Stimulated activated naive CD8-positive, alpha-beta T cell treated with anti-CD3 and anti-CD28 coated beads, Interleukin-15, Interleukin-2, amounts not matched to agents 100 ng/mL and 50 ng/mL, for 24 hours (primary cell): ENCODE data around the gene MYB.
"Not testable (repeated sequence)": the region's sequence is repeated elsewhere in the genome, so short reads cannot be mapped to it uniquely, and the experiment has no call there.

Source experiments
- H3K27ac Mint-ChIP-seq: one replicate; pipeline ENCODE4 v1.8.0; 2021; ENCODE audit warnings: mild to moderate bottlenecking, mixed read lengths
- H3K27me3 Mint-ChIP-seq: one replicate; pipeline ENCODE4 v1.8.0; 2021; ENCODE audit warnings: mixed read lengths
- H3K36me3 Mint-ChIP-seq: one replicate; pipeline ENCODE4 v1.8.0; 2021; ENCODE audit warnings: low read depth, mixed read lengths
- H3K4me1 Mint-ChIP-seq: one replicate; pipeline ENCODE4 v1.8.0; 2021; ENCODE audit warnings: low read depth, mixed read lengths
- H3K4me3 Mint-ChIP-seq: one replicate; pipeline ENCODE4 v1.8.0; 2021; ENCODE audit warnings: mild to moderate bottlenecking, mixed read lengths
- H3K9me3 Mint-ChIP-seq: one replicate; pipeline ENCODE4 v1.8.0; 2021; ENCODE audit warnings: mixed read lengths

MYB gene

DNA sequence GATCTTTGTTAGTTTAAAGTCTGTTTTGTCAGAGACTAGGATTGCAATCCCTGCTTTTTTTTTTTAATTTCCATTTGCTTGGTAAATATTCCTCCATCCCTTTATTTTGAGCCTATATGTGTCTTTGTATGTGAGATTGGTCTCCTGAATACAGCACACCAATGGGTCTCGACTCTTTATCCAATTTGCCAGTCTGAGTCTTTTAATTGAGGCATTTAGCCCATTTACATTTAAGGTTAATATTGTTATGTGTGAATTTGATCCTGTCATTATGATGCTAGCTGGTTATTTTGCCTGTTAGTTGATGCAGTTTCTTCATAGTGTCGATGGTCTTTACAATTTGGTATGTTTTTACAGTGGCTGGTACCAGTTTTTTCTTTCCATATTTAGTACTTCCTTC lies 27.0 kb upstream of the MYB start:
- H3K36me3 Mint-ChIP-seq, H3K4me3 Mint-ChIP-seq, H3K27me3 Mint-ChIP-seq, H3K9me3 Mint-ChIP-seq, H3K27ac Mint-ChIP-seq: not testable (repeated sequence)
- peaks cover 14% of the 10 kb centered on the region for H3K4me1 Mint-ChIP-seq

DNA sequence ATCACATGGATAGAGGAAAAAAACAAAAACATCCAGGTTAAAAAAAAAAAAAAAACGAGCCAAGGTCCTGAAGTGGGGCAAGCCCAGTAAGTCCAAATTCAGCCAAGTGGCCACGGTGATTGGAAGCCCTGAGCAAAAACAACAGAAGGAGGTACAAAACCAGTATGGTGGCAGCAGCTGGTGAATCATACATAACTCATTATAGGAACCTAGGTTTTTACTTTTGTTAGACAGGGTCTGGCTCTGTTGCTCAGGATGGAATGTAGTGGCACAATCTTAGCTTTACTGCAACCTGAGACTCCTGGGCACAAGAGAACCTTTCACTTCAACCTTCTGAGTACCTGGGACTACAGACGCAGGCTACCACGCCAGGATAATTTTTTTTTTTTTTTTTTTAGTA lies 22.7 kb upstream of the MYB start:
- Mint-ChIP-seq H3K27ac (no peak overlapping the region), H3K36me3 (no peaks in the 10 kb centered on the region), H3K4me3 (no peak overlapping the region), H3K4me1 (peaks cover 50% of the 10 kb centered on the region), H3K9me3 (no peaks in the 10 kb centered on the region), H3K27me3 (no peaks in the 10 kb centered on the region)

GRCh38 chr6:135159531-135159930 lies 21.6 kb upstream of the MYB start:
- Mint-ChIP-seq H3K9me3 (no peaks in the 10 kb centered on the region), H3K36me3 (no peaks in the 10 kb centered on the region), H3K4me3 (no peak overlapping the region), H3K27ac (no peak overlapping the region), H3K27me3 (no peaks in the 10 kb centered on the region), H3K4me1 (peaks cover 61% of the 10 kb centered on the region)

DNA sequence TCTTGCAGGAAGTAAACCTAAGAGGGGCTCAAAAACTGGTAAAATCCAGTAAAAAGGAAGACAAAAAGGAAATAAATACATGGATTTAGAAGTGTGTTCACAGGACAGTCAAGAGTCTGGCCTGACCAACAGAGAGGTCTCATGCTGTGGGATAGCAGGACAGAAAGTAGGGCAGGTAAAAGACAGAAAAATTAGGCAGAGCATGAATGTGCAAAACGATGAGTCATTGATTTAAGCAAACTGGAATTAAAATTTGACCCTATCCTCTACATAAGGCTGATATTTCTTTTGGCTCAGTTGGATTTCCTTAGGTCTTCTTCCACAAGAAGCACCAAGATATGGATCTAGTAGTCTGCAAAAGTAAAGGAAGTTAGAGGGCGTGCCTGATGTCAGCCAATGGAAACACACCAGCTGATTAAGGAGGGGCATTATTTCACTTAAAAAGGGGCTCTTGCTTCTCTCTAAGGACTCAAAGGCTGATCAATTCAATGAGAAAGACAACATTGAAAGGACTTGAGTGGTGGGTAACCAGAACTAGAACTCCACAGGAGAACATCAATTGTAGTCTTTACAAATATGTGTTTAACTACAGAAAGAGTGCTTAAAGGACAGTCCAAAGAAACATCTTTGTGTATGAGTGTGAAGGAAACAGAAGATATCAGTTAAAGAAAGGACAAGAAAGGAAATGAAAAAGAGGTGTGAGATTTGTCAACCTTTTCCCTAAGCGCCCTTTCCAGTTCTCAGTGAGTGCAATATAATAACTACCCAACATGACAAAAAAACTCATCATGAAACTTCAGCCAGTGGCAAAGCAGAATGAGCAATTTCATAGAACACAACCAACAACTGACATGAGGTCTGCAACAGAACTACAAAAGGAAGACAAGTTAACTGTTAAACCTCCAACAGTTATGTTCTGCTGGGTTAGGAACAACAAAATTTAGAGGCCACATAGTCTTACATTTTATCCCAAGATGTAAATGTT lies 19.4 kb upstream of the MYB start:
- H3K36me3 Mint-ChIP-seq = no peaks in the 10 kb centered on the region
- peak overlapping the region; percentile 82 for H3K27ac Mint-ChIP-seq
- peaks cover 65% of the 10 kb centered on the region for H3K4me1 Mint-ChIP-seq
- H3K4me3 Mint-ChIP-seq = peak overlapping the region; percentile 35
- no peaks in the 10 kb centered on the region for H3K27me3 Mint-ChIP-seq
- H3K9me3 Mint-ChIP-seq = no peaks in the 10 kb centered on the region

DNA sequence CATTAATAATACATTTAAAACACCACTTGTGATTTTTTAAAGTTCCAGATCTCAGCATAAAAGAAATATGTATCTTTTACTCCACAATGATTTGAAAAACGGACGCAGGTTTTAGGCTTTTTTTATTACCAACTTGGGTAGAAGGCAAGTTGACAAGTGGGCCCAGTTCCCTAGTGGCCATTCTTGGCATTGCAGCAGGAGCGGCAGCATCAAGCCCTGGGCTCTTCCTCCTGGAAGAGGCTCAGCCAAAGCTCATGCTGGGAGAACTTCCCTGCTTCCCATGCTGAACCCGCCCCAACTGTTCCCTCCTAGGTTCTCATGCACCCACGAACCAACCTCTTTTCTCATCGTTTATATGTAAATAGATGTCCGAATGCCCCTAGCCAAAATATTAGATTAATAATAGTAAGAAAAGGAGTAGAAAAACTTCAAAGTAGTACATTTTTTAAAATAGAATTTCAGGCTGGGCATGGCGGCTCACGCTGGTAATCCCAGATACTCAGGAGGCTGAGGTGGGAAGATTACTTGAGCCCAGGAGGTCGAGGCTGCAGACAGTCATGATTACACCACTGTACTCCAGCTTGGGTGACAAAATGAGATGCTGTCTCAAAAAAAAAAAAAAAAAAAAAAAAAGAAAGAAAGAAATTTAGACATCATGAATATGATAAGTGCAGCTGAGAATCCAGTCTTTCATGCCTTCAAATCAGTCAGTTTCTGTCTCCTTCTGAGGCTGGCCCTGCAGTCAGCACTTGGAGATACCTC lies 18.2 kb upstream of the MYB start:
- H3K4me1 Mint-ChIP-seq = peaks cover 65% of the 10 kb centered on the region
- no peaks in the 10 kb centered on the region for H3K27me3 Mint-ChIP-seq
- H3K27ac Mint-ChIP-seq = peak overlapping the region; percentile 64

GRCh38 chr6:135163440-135163738 lies 17.7 kb upstream of the MYB start:
- Mint-ChIP-seq H3K27me3 (no peaks in the 10 kb centered on the region), H3K27ac (peak overlapping the region; percentile 64), H3K4me3 (no peak overlapping the region), H3K9me3 (no peaks in the 10 kb centered on the region), H3K4me1 (peaks cover 63% of the 10 kb centered on the region), H3K36me3 (no peaks in the 10 kb centered on the region)

More for the DNA sequence above, 18.2 kb upstream of the MYB start:
- Mint-ChIP-seq H3K36me3 (no peaks in the 10 kb centered on the region), H3K9me3 (no peaks in the 10 kb centered on the region), H3K4me3 (no peak overlapping the region)

- not testable (repeated sequence) for H3K27ac Mint-ChIP-seq, H3K4me3 Mint-ChIP-seq, H3K27me3 Mint-ChIP-seq, H3K36me3 Mint-ChIP-seq, H3K9me3 Mint-ChIP-seq
- peaks cover 53% of the 10 kb centered on the region for H3K4me1 Mint-ChIP-seq
Observed at GRCh38 chr6:135164387-135164786, 16.7 kb upstream of the MYB start.

DNA sequence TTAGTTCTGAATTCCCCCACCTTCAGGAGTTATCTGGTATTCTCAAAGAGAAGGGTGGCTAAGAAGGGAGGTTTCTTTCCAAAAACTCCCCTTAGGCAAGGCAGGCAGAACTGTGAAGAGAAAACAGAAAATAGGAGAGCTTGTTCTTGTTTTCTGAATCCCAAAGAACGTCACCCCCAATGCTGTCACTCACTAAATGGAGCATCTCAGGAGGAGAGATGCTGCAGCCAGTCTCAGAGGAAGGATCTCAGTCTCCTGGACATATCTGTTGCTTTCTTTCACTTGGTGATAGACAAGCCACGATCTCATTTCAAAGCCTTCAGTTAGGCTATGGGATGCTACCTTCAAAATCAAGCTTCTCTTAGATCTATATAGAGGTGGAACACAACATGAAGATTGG lies 16.1 kb upstream of the MYB start:
- H3K4me3 Mint-ChIP-seq = no peak overlapping the region
- H3K36me3 Mint-ChIP-seq = no peaks in the 10 kb centered on the region
- H3K9me3 Mint-ChIP-seq = no peaks in the 10 kb centered on the region
- H3K4me1 Mint-ChIP-seq = peaks cover 52% of the 10 kb centered on the region
- H3K27me3 Mint-ChIP-seq = no peaks in the 10 kb centered on the region
- no peak overlapping the region for H3K27ac Mint-ChIP-seq

DNA sequence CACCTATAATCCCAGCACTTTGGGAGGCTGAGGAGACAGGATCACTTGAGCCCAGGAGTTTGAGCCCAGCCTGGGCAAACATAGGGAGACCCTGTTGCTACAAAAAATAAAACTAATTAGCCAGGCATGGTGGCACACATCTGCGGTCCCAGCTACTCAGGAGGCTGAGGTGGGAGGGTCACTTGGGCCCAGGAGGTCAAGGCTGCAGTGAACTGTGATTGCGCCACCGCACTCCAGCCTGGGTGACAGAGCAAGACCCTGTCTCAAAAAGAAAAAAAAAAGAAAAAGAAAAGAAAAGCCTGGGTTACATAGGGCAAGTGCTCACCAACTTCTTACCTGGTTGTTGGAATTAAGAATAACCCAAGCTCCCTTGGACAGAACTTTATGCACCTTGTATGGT lies 14.6 kb upstream of the MYB start:
- Mint-ChIP-seq H3K36me3 (no peaks in the 10 kb centered on the region), H3K4me3 (no peak overlapping the region), H3K9me3 (no peaks in the 10 kb centered on the region), H3K27ac (no peak overlapping the region), H3K4me1 (peaks cover 51% of the 10 kb centered on the region), H3K27me3 (no peaks in the 10 kb centered on the region)

- no peaks in the 10 kb centered on the region for H3K9me3 Mint-ChIP-seq
- H3K4me3 Mint-ChIP-seq = no peak overlapping the region
- peaks cover 40% of the 10 kb centered on the region for H3K4me1 Mint-ChIP-seq
- no peaks in the 10 kb centered on the region for H3K27me3 Mint-ChIP-seq
- H3K27ac Mint-ChIP-seq = no peak overlapping the region
- no peaks in the 10 kb centered on the region for H3K36me3 Mint-ChIP-seq
Observed at GRCh38 chr6:135167617-135168016, 13.5 kb upstream of the MYB start.

- Mint-ChIP-seq H3K27ac (no peak overlapping the region), H3K36me3 (no peaks in the 10 kb centered on the region), H3K9me3 (no peaks in the 10 kb centered on the region), H3K4me3 (no peak overlapping the region), H3K27me3 (no peaks in the 10 kb centered on the region), H3K4me1 (peaks cover 28% of the 10 kb centered on the region)
Observed at GRCh38 chr6:135168766-135169165, 12.3 kb upstream of the MYB start.

GRCh38 chr6:135170238-135170637 lies 10.9 kb upstream of the MYB start:
- H3K36me3 Mint-ChIP-seq = no peaks in the 10 kb centered on the region
- H3K27me3 Mint-ChIP-seq = no peaks in the 10 kb centered on the region
- H3K27ac Mint-ChIP-seq = peak overlapping the region; percentile 89
- H3K4me1 Mint-ChIP-seq = peaks cover 17% of the 10 kb centered on the region
- peak overlapping the region; percentile 50 for H3K4me3 Mint-ChIP-seq
- H3K9me3 Mint-ChIP-seq = no peaks in the 10 kb centered on the region

- no peaks in the 10 kb centered on the region for H3K36me3 Mint-ChIP-seq
- no peaks in the 10 kb centered on the region for H3K9me3 Mint-ChIP-seq
- peak overlapping the region; percentile 89 for H3K27ac Mint-ChIP-seq
- H3K4me1 Mint-ChIP-seq = peaks cover 17% of the 10 kb centered on the region
- H3K27me3 Mint-ChIP-seq = no peaks in the 10 kb centered on the region
- peak overlapping the region; percentile 50 for H3K4me3 Mint-ChIP-seq
Observed at GRCh38 chr6:135170849-135171248, 10.3 kb upstream of the MYB start.

GRCh38 chr6:135173242-135173988 lies 7.7 kb upstream of the MYB start:
- H3K27ac Mint-ChIP-seq = no peak overlapping the region
- H3K4me3 Mint-ChIP-seq = no peak overlapping the region
- H3K27me3 Mint-ChIP-seq = no peaks in the 10 kb centered on the region
- no peaks in the 10 kb centered on the region for H3K36me3 Mint-ChIP-seq
- H3K4me1 Mint-ChIP-seq = peaks cover 31% of the 10 kb centered on the region
- no peaks in the 10 kb centered on the region for H3K9me3 Mint-ChIP-seq

DNA sequence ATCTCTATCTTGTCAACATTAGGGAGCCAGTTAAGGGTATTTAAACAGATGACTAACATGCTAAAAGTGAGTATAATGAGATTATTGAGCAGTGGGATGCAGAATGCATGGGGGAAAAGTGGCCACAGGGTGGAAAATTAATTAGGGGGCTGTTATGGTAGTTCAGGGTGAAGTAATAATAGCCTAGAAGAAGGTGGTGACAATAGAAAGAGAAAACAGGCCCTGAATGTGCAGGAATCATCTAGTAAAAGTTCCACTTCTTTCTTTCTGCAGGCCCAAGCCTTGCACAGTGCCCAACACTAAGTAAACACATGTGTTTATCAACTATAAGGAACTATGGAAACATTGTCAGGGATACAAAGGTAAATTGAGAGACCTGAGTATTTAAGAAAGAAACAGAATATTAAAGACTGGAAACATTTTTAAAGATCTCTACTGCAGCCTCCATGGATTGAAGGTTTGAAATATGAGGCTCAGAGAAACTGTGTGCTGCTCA lies 7.1 kb upstream of the MYB start:
- Mint-ChIP-seq H3K4me3 (no peak overlapping the region), H3K27ac (no peak overlapping the region), H3K9me3 (no peaks in the 10 kb centered on the region), H3K27me3 (no peaks in the 10 kb centered on the region), H3K36me3 (no peaks in the 10 kb centered on the region), H3K4me1 (peaks cover 37% of the 10 kb centered on the region)
